Osteoblast (primary cell): ENCODE data around the gene PPP5C. TPM values are rescaled to one million over a fixed set of nuclear protein-coding genes. Genes with fewer than 3 reads are reported as not detected.

Source experiments
- DNase-seq: peaks from one replicate; pipeline ENCODE4 v3.0.0; 2011; ENCODE audit warnings: low spot score, mixed read lengths; ENCODE audit not compliant: insufficient read length; ENCODE audit errors: missing footprints
- H2AFZ ChIP-seq: 2 replicates; pipeline ENCODE4 v1.6.0; 2011; ENCODE audit warnings: mild to moderate bottlenecking, low read length
- H3K27ac ChIP-seq: 2 replicates; pipeline ENCODE4 v1.5.1; 2011; ENCODE audit warnings: mild to moderate bottlenecking, low read depth, low read length, moderate library complexity
- H3K27me3 ChIP-seq: 2 replicates; pipeline ENCODE4 v1.6.0; 2012; ENCODE audit warnings: mild to moderate bottlenecking, control low read depth, inconsistent platforms, low read length, moderate library complexity; ENCODE audit not compliant: insufficient read depth
- H3K36me3 ChIP-seq: 2 replicates; pipeline ENCODE4 v1.5.1; 2011; ENCODE audit warnings: mild to moderate bottlenecking, low read length, control low read depth, moderate library complexity; ENCODE audit not compliant: insufficient read depth
- H3K4me1 ChIP-seq: 2 replicates; pipeline ENCODE4 v1.5.1; 2011; ENCODE audit warnings: mild to moderate bottlenecking, low read length, control low read depth, moderate library complexity; ENCODE audit not compliant: insufficient read depth
- H3K4me2 ChIP-seq: 2 replicates; pipeline ENCODE4 v1.6.0; 2011; ENCODE audit warnings: mild to moderate bottlenecking, low read length; ENCODE audit not compliant: insufficient read depth
- H3K4me3 ChIP-seq: fragments of 200-600 bp; sonication (generic); 3 replicates; pipeline ENCODE4 v1.5.1; 2012; ENCODE audit warnings: mild to moderate bottlenecking, low read length, inconsistent platforms; ENCODE audit not compliant: insufficient read depth
- H3K79me2 ChIP-seq: 2 replicates; pipeline ENCODE4 v1.6.0; 2012; ENCODE audit warnings: mild to moderate bottlenecking, low read length, control low read depth, inconsistent platforms; ENCODE audit not compliant: insufficient read depth
- H3K9me3 ChIP-seq: 2 replicates; pipeline ENCODE4 v1.5.1; 2011; ENCODE audit warnings: low read depth, low read length, control low read depth
- H4K20me1 ChIP-seq: 2 replicates; pipeline ENCODE4 v1.6.0; 2012; ENCODE audit warnings: mild to moderate bottlenecking, low read length, control low read depth; ENCODE audit not compliant: insufficient read depth
- total RNA-seq: library from RNA; depleted of rRNA; stranded (reverse); fragments of >200 nt; gene quantifications from 2 replicates; pipeline ENCODE4 v1.2.3, GENCODE V29; 2012
- TF ChIP-seq, protein P1 (sequence below): IDR thresholded peaks from 2 replicates; pipeline ENCODE4 v1.5.1; 2011; ENCODE audit warnings: mild to moderate bottlenecking, low read depth, low read length, moderate library complexity; ENCODE audit errors: extremely low read depth

The PPP5C gene
- total RNA-seq, 1 donor: 36.6 TPM

- no peak overlapping the region for H2AFZ ChIP-seq
- TF ChIP-seq, protein P1, sequence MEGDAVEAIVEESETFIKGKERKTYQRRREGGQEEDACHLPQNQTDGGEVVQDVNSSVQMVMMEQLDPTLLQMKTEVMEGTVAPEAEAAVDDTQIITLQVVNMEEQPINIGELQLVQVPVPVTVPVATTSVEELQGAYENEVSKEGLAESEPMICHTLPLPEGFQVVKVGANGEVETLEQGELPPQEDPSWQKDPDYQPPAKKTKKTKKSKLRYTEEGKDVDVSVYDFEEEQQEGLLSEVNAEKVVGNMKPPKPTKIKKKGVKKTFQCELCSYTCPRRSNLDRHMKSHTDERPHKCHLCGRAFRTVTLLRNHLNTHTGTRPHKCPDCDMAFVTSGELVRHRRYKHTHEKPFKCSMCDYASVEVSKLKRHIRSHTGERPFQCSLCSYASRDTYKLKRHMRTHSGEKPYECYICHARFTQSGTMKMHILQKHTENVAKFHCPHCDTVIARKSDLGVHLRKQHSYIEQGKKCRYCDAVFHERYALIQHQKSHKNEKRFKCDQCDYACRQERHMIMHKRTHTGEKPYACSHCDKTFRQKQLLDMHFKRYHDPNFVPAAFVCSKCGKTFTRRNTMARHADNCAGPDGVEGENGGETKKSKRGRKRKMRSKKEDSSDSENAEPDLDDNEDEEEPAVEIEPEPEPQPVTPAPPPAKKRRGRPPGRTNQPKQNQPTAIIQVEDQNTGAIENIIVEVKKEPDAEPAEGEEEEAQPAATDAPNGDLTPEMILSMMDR: no peak
Observed at GRCh38 chr19:46299004-46299509, 47.8 kb upstream of the PPP5C start.

DNA sequence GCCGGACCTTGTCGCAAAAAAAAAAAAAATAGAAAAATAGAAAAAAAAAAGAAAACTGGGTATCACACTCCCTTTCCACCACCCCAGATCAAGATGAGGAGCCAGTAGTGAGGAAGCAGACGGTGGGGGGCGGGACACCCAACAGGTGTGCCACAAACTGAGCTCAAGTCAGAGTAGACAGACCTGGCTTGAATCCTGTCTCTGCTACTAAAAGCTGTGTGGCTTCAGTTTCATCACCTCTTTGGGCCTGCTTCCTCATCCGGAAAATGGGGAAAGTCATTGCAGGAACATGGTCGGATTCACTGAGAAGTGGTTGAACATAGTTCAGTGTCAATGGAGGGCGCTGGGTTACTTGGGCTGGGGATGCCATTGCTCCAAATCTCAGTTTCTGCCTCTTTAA is 47.2 kb upstream of the PPP5C start:
- Histone ChIP-seq H2AFZ (no peak overlapping the region), H4K20me1 (no peaks in the 10 kb centered on the region), H3K79me2 (no peaks in the 10 kb centered on the region), H3K4me1 (peaks cover 6% of the 10 kb centered on the region), H3K9me3 (no peaks in the 10 kb centered on the region), H3K4me2 (no peak overlapping the region), H3K27me3 (peaks cover 27% of the 10 kb centered on the region), H3K27ac (no peak overlapping the region), H3K4me3 (no peak overlapping the region), H3K36me3 (no peaks in the 10 kb centered on the region)
- TF ChIP-seq, protein P1: no peak
- peak; percentile 32 for DNase-seq

More at GRCh38 chr19:46299004-46299509, 47.8 kb upstream of the PPP5C start:
- Histone ChIP-seq H3K27ac (no peak overlapping the region), H3K27me3 (peaks cover 30% of the 10 kb centered on the region), H3K4me2 (peak overlapping the region; percentile 32), H3K4me1 (peaks cover 6% of the 10 kb centered on the region), H4K20me1 (no peaks in the 10 kb centered on the region), H3K36me3 (no peaks in the 10 kb centered on the region), H3K79me2 (no peaks in the 10 kb centered on the region), H3K9me3 (no peaks in the 10 kb centered on the region), H3K4me3 (peak overlapping the region; percentile 28)
- peak; percentile 96 for DNase-seq

DNA sequence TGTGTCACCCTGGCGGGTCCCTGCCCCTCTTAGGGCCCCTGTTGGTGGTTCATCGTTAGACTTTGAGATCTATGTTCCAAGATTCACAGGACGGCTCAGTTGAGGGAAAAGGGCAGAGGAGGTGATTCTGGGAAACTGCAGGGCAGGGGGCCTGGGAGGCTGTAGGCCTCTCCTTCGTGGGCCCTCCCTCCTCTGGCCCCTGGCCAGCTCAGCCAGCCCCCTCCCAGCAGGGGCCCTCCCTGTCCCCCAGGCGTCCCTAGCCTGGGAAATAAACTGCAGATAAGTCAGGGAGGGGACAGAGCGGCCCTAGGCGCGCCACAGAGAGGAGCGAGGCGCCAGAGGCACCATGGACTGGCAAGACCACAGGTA is 43.6 kb upstream of the PPP5C start:
- TF ChIP-seq, protein P1: no peak
- no peaks in the 10 kb centered on the region for H4K20me1 ChIP-seq
- no peak for DNase-seq
- no peak overlapping the region for H3K4me2 ChIP-seq
- H3K9me3 ChIP-seq: no peaks in the 10 kb centered on the region
- no peak overlapping the region for H3K4me3 ChIP-seq
- peaks cover 5% of the 10 kb centered on the region for H3K27me3 ChIP-seq
- H2AFZ ChIP-seq: no peak overlapping the region
- H3K79me2 ChIP-seq: no peaks in the 10 kb centered on the region
- H3K27ac ChIP-seq: no peak overlapping the region
- peaks cover 6% of the 10 kb centered on the region for H3K4me1 ChIP-seq
- H3K36me3 ChIP-seq: no peaks in the 10 kb centered on the region

- Histone ChIP-seq H3K36me3 (no peaks in the 10 kb centered on the region), H3K4me1 (peaks cover 3% of the 10 kb centered on the region), H3K9me3 (no peaks in the 10 kb centered on the region), H2AFZ (no peak overlapping the region), H3K4me2 (no peak overlapping the region), H3K4me3 (no peak overlapping the region), H3K27ac (no peak overlapping the region), H4K20me1 (no peaks in the 10 kb centered on the region), H3K79me2 (no peaks in the 10 kb centered on the region), H3K27me3 (no peaks in the 10 kb centered on the region)
- TF ChIP-seq, protein P1: no peak
- peak; percentile 80 for DNase-seq
Observed at GRCh38 chr19:46303691-46304397, 43.0 kb upstream of the PPP5C start.
